ENCODE results near the gene SLIT1.

The SLIT1 gene

DNA sequence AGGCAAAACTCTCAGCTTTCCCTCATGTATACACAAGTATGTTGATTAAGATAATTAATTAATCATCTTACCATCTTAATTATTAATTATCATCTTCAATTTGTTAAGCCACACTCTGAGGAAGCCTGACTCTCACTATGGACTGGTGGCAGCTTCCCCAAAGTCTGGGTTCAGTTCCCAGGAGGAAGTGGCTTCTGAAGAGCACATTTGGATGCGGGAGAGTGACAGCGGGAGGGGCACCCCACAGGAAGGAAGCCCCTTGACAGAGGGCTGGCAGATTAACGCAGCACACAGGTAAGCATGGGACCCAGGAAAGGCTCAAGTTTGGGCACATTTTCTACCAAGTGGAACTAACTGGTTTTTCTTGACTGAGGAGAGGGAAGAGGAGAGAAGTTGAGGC, 13.4 kb upstream of the SLIT1 start:
- DNase-seq: no peak

GRCh38 chr10:97197030-97197500, 11.3 kb upstream of the SLIT1 start:
- no peak for DNase-seq

DNA sequence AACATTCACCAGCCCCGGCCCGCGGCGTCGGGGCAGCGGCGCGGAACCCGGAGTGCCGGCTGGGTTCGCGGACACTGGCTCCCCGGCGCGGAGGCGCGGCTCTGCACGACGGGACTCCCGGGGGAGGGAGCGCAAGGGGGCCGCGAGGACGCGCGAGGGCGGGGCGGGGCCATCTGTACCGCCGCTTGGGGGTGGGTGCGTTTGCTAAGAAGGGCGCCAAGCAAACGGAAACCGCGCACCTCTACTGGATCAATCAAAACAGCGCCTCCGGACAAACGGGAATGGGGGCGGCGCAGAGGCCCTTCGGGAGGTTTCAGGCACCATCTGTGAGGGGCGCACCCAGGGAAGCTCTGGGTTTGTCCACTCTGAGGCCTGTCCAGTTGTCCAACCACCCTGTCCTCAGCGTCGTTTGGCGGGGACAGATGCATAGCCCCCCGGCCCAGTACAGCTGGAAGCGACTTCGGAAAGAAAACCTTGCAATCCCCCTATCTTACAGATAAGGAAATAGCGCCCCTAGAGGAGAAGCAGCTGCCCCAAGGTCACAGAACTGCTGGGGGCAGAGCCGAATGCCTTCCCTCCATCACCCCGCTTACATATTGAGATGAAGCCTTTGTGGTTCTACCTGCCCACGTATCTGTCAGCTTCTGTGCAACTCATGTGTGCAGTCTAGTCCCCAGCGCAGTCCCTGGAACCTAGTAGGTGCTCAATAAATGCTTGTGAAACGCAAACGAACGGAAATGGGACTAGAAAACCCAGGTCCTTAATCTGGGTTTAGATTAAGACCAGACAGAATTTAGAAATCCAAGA, 10.7 kb upstream of the SLIT1 start:
- peak; percentile 46 to 83 for DNase-seq

GRCh38 chr10:97195706-97196222, 10.0 kb upstream of the SLIT1 start:
- DNase-seq: no peak

DNA sequence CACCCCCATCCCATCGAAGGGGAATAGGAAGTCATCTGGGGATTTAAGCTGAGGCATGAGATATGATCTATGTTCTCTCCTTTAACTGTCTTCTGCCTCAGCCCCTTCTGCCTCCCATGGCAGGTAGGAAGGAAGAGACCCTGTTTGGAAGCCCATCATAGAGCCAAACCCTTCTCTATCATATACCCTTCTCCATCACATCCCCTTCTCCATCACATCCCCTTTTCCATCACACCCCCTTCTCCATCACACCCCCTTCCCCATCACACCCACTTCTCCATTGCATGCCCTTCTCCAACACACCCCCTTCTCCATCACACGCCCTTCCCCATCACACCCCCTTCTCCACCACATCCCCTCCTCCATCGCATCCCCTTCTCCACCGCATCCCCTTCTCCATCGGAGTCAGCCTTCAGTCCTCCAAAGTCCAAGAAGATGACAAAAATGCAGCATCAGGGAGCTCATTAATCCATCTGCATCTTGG, 7.2 kb upstream of the SLIT1 start:
- no peak for DNase-seq

GRCh38 chr10:97190450-97190849, 4.7 kb upstream of the SLIT1 start:
- DNase-seq: no peak

DNA sequence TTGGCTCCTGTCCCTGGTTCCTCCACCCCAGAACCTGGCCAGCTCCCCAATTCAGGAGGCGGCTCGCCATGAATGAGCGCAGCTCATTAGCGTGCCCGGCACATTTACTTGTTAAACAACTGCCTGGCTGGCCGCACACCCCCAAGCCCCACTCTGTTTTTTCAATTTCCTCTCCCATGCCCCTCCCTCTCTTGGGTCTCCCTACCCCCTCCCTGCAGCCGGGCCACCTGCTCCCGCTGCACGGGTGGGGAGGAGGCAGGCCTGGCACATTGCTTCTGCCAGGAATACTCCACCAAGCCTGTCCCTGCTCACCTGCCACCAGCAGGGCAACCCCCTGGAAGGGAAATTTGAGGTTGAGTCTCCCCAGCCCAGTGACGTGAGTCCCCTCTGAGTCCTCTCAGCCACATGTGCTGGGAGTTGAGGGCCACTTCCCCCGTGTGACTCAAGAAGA, 2.5 kb upstream of the SLIT1 start:
- DNase-seq: no peak

- DNase-seq: no peak
These were observed 1.2 kb upstream of the SLIT1 start for GRCh38 chr10:97186911-97187310.

DNA sequence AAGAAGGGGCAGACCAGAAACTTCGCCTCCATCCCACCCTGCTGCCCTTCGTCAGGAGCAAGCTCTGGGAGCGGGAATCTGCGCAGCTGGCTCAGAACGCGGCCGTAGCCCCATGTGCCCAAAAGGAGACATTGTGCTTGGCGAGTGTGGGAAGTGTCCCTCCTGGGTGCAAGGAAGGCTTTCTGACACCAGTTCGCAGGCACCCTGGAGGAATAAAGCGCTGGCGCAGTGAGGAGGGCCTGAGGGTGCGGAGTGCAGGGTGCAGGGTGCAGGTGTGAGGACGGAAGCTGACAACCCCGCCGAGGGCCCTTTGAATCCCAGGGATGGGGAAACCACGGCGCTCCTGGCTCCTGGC, 811 bp downstream of the SLIT1 start:
- no peak for DNase-seq

DNA sequence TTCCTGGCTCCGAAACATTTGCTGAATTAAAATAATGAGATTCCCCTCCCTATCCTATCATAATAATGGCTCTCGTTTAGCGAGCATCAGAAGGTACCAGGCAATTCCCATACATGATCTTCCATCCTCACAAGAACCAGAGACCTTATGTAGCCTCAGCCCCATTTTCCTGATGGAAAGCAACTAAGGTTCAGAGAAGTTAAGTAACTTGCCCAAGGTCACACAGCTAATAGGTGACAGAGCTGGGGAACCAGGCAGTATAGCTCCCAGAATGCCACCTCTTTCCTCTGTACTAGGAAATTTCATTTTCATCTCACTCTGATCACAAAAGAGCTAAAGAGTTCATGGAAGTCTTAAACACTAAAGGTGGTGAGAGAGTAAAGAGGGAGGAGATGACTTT, 2.4 kb downstream of the SLIT1 start:
- DNase-seq: no peak

GRCh38 chr10:97182288-97182990, 3.3 kb downstream of the SLIT1 start:
- DNase-seq: no peak

DNA sequence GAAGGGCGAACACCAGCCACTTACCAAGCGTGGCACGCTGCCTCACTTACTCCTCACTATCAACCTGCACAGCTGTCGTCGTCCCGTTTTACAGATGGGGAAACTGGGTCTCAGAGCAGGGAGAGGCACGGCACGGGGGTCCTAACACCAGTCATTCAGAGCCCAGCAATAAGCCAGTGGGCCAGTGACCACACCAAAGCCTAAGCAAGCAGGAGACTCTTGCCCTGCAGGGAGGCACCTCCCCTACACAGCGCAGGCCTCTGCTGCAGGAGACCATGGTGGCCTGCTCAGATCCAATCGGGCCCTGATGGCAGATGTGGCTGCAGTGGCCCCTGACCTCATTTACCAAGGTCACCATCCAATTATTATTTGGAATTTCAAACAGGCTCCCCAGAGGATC, 4.8 kb downstream of the SLIT1 start:
- DNase-seq: no peak

- no peak for DNase-seq
These were observed 5.4 kb downstream of the SLIT1 start for GRCh38 chr10:97180363-97180755.

DNA sequence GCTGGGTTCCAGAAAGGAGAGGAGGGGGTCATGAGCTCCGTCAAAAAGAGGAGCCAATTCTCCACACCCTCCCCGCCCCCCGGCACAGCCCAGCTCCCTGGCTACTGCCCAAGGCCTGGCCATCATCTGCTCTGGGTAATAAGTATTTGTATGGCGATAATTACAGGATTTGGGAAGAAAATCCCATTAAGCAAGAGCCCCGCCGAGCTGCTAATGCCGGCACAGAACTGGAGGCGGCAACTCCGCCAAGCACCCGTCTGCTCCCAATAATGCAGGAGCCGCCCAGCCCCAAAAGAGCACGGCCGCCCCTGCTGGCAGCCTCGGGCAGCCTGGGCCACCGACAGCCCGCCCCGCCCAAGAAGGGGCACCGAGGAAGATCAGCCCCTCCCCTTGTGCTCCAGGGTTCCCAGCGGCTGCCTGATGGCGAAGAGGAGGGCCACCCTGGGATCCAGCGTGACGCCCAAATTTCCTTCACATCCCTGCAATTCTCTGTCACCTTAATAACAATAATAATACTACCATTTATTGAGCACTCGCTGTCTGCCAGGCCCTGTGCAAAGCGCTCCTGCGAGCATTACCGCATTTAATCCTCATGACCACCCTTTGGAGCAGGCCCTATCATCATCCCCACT, 5.9 kb downstream of the SLIT1 start:
- no peak for DNase-seq

DNA sequence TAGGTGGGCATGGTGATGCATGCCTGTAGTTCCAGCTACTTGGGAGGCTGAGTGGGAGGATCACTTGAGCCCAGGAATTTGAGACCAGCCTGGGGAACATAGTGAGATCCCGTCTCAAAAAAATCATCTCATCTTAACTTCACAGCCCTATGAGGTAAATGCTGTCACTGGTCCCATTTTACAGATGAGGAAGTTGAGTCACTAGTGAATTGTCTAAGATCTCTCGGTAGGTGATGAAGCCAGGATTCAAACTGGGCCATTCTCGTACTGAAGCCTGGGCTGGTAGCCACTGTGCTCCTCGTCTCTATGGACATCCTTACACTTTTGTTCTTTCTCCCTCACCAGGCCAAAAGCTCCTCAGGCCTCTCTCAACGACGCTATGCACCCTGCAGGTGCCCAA, 6.4 kb downstream of the SLIT1 start:
- DNase-seq: no peak

DNA sequence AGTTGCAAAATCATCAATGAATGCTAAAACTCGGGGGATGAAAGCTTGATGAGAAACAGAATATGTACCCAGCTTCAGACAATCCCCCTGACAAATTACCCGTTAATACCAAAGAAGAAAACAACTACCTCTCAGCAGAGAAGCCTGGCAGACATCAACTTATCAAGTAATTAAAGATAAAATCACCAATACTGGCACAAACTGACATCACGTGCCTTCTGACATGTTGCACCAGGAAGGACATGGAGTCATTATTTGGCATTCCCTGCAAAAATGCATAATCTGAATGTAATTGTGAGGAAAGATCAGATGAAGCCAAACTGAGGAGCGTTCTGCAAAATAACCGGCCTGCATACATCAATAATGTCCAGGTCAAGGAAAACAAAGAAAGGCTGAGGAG, 7.7 kb downstream of the SLIT1 start:
- DNase-seq: no peak

DNA sequence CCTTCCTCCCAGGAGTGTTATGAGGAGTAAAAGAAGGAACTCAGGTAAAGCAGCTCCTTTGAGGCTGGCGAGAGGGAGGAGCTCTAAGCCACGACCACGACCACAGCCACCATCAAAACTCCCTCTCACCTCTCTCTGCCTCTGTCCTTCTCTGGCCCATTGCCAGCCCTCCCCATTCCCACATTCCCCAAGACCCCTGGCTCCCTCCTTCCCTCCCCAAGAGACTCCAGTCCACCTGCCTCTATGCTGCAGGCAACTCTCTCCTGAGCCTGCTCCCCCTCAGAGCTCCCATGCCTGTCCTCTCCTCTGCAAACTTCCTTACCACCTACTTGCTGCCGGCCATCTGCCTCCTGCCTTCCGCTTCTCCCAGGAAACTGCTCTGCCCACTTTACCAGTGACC, 9.5 kb downstream of the SLIT1 start:
- DNase-seq: no peak

GRCh38 chr10:97175586-97175985, 10.2 kb downstream of the SLIT1 start:
- DNase-seq: no peak

GRCh38 chr10:97174941-97175340, 10.8 kb downstream of the SLIT1 start:
- peak in 1 of 2 donors; percentile 21 for DNase-seq

DNA sequence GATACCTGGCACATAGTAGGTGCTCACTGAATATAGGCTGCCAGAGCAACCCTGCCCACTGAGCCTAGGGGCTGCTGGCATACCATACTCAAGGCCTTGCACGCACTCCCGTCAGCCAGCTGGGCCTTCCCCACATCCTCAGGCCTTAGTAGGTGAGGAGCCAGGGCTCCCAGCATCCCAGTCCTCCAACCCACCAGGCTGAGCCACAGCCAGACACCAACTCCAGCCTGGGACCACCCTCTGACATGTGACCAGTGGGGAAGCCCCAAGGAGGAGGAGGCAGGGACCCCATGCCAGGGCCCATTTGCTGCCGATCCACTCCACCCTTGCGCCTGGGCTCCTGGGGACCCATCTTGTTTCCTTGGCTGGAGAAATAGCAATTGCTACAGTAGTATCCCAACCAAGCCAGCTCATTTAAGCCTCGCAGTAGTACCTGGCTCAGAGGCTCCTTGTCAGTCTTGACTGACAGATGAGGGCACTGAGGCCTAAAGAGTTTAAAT, 11.4 kb downstream of the SLIT1 start:
- no peak for DNase-seq

DNA sequence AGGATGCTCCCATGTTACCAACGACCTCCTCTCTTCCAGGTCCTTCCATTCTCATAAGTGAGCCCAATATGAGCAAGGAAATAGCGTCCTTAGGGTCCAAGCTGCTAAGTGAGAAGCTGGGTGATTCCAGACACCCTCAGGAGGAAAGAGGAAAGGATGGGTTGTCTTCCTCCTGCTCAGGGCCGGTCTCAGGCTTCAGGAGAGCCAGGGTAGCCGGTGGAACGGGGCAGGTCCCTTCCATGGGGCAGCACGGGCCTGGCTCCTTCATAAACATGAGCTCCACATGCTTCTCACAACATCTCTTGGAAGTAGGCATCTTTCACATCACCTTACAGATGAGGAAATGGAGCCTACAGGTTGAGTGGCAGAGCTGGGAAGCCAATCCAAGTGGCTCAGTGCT, 12.7 kb downstream of the SLIT1 start:
- DNase-seq: no peak

- DNase-seq: no peak
These were observed 14.8 kb downstream of the SLIT1 start for GRCh38 chr10:97171001-97171400.
